PFSK-1 (cell line): ENCODE results near the gene LNX1.

ENCODE experiments used
- POLR2AphosphoS5 ChIP-seq: IDR thresholded peaks from 2 replicates; pipeline ENCODE4 v1.6.1; 2012; ENCODE audit warnings: low read depth, mild to moderate bottlenecking, control low read depth, low read length, moderate library complexity
- SIN3A ChIP-seq: IDR thresholded peaks from 2 replicates; pipeline ENCODE4 v1.6.1; 2012; ENCODE audit warnings: mild to moderate bottlenecking, low read length, moderate library complexity, borderline replicate concordance; ENCODE audit not compliant: insufficient read depth
- TF ChIP-seq, protein P1 (sequence below), 2 experiments: IDR thresholded peaks; 2 replicates each; pipeline versions ENCODE4 v1.6.1 to v1.8.0; 2011 to 2012; ENCODE audit warnings: low read depth in 2 of 2, low read length in 2 of 2, control low read depth in 1 of 2, inconsistent platforms in 1 of 2, mild to moderate bottlenecking in 1 of 2, moderate library complexity in 1 of 2; ENCODE audit not compliant: insufficient read depth in 1 of 2

DNA sequence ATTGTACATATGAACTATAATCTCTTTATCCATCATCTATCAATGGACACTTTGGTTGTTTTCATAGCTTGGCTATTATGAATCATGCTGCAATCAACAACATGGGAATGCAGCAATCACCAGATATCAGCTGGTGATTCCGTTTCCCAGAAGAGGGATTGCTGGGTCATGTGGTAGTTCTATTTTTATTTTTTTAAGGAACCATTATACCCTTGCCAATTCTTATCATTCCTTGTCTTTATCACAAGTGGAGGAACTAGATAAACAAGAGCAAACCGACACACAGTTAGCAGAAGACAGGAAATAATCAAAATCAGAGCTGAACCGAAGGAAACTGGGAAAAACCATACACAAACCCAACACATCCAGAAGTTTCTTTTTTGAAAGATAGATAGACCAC lies 14.5 kb upstream of the LNX1 start:
- TF ChIP-seq POLR2AphosphoS5 (no peak), SIN3A (no peak)
- TF ChIP-seq, protein P1, sequence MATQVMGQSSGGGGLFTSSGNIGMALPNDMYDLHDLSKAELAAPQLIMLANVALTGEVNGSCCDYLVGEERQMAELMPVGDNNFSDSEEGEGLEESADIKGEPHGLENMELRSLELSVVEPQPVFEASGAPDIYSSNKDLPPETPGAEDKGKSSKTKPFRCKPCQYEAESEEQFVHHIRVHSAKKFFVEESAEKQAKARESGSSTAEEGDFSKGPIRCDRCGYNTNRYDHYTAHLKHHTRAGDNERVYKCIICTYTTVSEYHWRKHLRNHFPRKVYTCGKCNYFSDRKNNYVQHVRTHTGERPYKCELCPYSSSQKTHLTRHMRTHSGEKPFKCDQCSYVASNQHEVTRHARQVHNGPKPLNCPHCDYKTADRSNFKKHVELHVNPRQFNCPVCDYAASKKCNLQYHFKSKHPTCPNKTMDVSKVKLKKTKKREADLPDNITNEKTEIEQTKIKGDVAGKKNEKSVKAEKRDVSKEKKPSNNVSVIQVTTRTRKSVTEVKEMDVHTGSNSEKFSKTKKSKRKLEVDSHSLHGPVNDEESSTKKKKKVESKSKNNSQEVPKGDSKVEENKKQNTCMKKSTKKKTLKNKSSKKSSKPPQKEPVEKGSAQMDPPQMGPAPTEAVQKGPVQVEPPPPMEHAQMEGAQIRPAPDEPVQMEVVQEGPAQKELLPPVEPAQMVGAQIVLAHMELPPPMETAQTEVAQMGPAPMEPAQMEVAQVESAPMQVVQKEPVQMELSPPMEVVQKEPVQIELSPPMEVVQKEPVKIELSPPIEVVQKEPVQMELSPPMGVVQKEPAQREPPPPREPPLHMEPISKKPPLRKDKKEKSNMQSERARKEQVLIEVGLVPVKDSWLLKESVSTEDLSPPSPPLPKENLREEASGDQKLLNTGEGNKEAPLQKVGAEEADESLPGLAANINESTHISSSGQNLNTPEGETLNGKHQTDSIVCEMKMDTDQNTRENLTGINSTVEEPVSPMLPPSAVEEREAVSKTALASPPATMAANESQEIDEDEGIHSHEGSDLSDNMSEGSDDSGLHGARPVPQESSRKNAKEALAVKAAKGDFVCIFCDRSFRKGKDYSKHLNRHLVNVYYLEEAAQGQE (IDR thresholded peaks at IDR 0.05; ENCODE audit: insufficient read depth in 1 of 2, low read depth in 2 of 2, low read length in 2 of 2): no peak
